Esophagus squamous epithelium (tissue), 4 donors: ENCODE results near the gene SDHAF2.

Source experiments
- CTCF ChIP-seq, 6 experiments: fragments of 450-650 bp in 4 of 6; fragments of 200-600 bp in 2 of 6; sonication (generic) in 2 of 6; IDR thresholded peaks; one replicate each; pipeline ENCODE4 v1.5.1; 2016 to 2019; ENCODE audit warnings: antibody characterized with exemption in 6 of 6, mild to moderate bottlenecking in 4 of 6, moderate library complexity in 4 of 6
- POLR2A ChIP-seq, 4 donors: fragments of 450-650 bp; IDR thresholded peaks; one replicate each; pipeline ENCODE4 v1.6.1; 2017; ENCODE audit warnings: antibody characterized with exemption in 4 of 4, mild to moderate bottlenecking in 4 of 4, moderate library complexity in 3 of 4

DNA sequence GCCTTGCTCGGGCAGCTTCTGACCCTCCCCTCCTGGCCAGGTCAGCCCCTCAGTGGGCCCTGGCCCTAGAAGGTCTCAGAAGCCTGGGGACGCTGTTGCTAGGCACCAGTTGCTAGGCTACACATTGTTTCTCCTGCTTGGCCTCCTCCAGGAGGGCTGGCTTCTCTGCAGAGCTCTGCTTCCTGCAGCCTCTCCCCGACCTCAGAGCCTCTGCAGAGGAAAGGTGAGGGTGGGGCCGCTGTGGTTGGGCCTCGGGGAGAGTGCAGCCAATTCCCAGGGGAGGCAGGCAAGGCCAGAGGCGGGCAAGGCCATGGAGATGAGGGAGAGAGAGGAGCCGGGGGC lies 51.0 kb downstream of the SDHAF2 start:
- TF ChIP-seq CTCF (IDR thresholded peaks at IDR 0.05) (no peak), POLR2A (IDR thresholded peaks at IDR 0.05) (no peak)
